ENCODE results near the gene USP44. TPM values are rescaled to one million over a fixed set of nuclear protein-coding genes. Genes with fewer than 3 reads are reported as not detected.

The USP44 gene
- total and polyA plus RNA-seq, 2 of the 8 experiments (the other 6 are each of a cell fraction or from before 2014, with no cell fraction given), result 129 to 197 TPM

GRCh38 chr12:95473884-95474659, 77.2 kb downstream of the USP44 start, which contains the start of gene METAP2:
Gene METAP2, plus strand, starts transcription at chr12:95474152. Its CDS starts 28 bp downstream, at chr12:95474180.
- Histone ChIP-seq H3K9me3 (ENCODE audit: insufficient read depth in 2 of 2, low read depth in 1 of 2, low read length in 1 of 2) (no peaks in the 10 kb centered on the region), H3K56ac (replicated peaks; ENCODE audit: insufficient read length, low read depth, low read length) (peak within 1 kb of the TSS; percentile 74), H2AK5ac (ENCODE audit: low read depth, low read length) (peak within 1 kb of the TSS; percentile 77), H4K5ac (ENCODE audit: insufficient read length, low read depth, low read length) (peak within 1 kb of the TSS; percentile 60), H3K27ac (ENCODE audit: low read depth, low read length) (peak within 1 kb of the TSS; percentile 67), H3K4me2 (ENCODE audit: insufficient read depth in 1 of 2, low read depth in 2 of 2, low read length in 2 of 2) (peak within 1 kb of the TSS; percentile 86 to 99), H3K23me2 (ENCODE audit: low read depth, low read length) (peaks cover 8% of the 10 kb centered on the region), H2BK20ac (ENCODE audit: low read length) (no peak within 1 kb of the TSS), H3K9ac (replicated peaks in 1 of 4; ENCODE audit: extremely low read depth in 1 of 4, low read depth in 3 of 4, low read length in 3 of 4) (peak within 1 kb of the TSS; percentile 83 to 98 (median 92)), H3K79me2 (ENCODE audit: control insufficient read depth in 1 of 2, insufficient read depth in 2 of 2, low read length in 2 of 2) (peaks cover 18 to 50% of the 10 kb centered on the region in 2 experiments), H4K91ac (replicated peaks; ENCODE audit: insufficient read length, low read length) (peak within 1 kb of the TSS; percentile 90), H3K23ac (ENCODE audit: insufficient read length) (peak within 1 kb of the TSS; percentile 92), H3K4me1 (replicated peaks in 1 of 4; ENCODE audit: control insufficient read depth in 3 of 4, insufficient read depth in 4 of 4, low read length in 3 of 4) (no peaks in the 10 kb centered on the region), H3K18ac (ENCODE audit: extremely low read depth, low read length) (peak within 1 kb of the TSS; percentile 91), H3K4ac (replicated peaks; ENCODE audit: insufficient read length, low read depth, low read length) (peak within 1 kb of the TSS; percentile 40), H4K20me1 (replicated peaks in 1 of 2; ENCODE audit: control insufficient read depth in 1 of 2, insufficient read depth in 2 of 2, low read length in 2 of 2) (peaks cover 0 to under 1% of the 10 kb centered on the region in 2 experiments), H2BK15ac (ENCODE audit: low read length) (no peak within 1 kb of the TSS), H3K27me3 (replicated peaks in 1 of 4; ENCODE audit: control insufficient read depth in 3 of 4, extremely low read depth in 1 of 4, insufficient read depth in 3 of 4, low read length in 3 of 4) (no peaks in the 10 kb centered on the region), H4K8ac (ENCODE audit: extremely low read depth, insufficient read depth, low read length) (peak within 1 kb of the TSS; percentile 92), H3K36me3 (ENCODE audit: control insufficient read depth in 2 of 4, insufficient read depth in 4 of 4, low read length in 3 of 4) (peaks cover 9 to 29% (median 14%) of the 10 kb centered on the region in 4 experiments; a peak in 6 of 8 replicates), H3K79me1 (ENCODE audit: low read depth, low read length) (peaks cover 5% of the 10 kb centered on the region; the same call in 1 of the 2 replicates), H3K4me3 (ENCODE audit: extremely low read depth in 1 of 4, insufficient read depth in 2 of 4, low read depth in 3 of 4, low read length in 4 of 4) (peak within 1 kb of the TSS; percentile 90 to 98 (median 98)), H2AFZ (ENCODE audit: low read length) (peak within 1 kb of the TSS; percentile 98), H3K14ac (ENCODE audit: insufficient read length) (peak within 1 kb of the TSS; percentile 87), H2BK5ac (ENCODE audit: low read depth, low read length) (peak within 1 kb of the TSS; percentile 75), H2BK120ac (replicated peaks; ENCODE audit: low read depth, low read length) (peak within 1 kb of the TSS; percentile 3), H2BK12ac (ENCODE audit: low read depth, low read length) (no peak within 1 kb of the TSS; the same call in none of the 2 replicates)
- CTCF ChIA-PET (ENCODE audit: partially characterized antibody), result interaction anchor here (0.7 to 1.4 kb wide), 4 partner anchors 18 to 401 kb away, joined by 3 to 4 read pairs (median 4); partner anchors contain the start of gene NR2C1
- 2% methylated on average over 43 of the region's 49 CpGs; no CpG with 5 or more reads in 1 of the 2 experiments for WGBS, 2 experiments (ENCODE audit: extremely low coverage in 1 of 2, insufficient coverage in 1 of 2, insufficient read length in 1 of 2, insufficient replicate concordance in 2 of 2, low coverage in 1 of 2, low lambda C conversion rate in 2 of 2, missing lambda C conversion rate in 1 of 2)
- POLR2A ChIA-PET (ENCODE audit: partially characterized antibody), result interaction anchor here (0.6 to 2.5 kb wide), 27 partner anchors 9 to 471 kb away, joined by 3 to 9 read pairs (median 5); partner anchors contain the start of genes NDUFA12, NR2C1 and USP44
- FAIRE-seq, result no peak
- peak; percentile 87 to 93 for DNase-seq (ENCODE audit: low read depth in 1 of 2, low spot score in 2 of 2)
- TF ChIP-seq RAD21 (IDR thresholded peaks at IDR 0.05 in 1 of 2, conservative IDR thresholded peaks at IDR 0.05 in 1 of 2; ENCODE audit: low read depth in 2 of 2, low read length in 2 of 2), result peak in 1 of 2 experiments; percentile 8; a peak in 1 of 4 replicates
- TF ChIP-seq TCF12 (IDR thresholded peaks at IDR 0.05; ENCODE audit: low read depth, low read length), result no peak
- TF ChIP-seq SP2 (IDR thresholded peaks at IDR 0.05; ENCODE audit: low read length), result peak; percentile 77
- peak; percentile 69; the same call in 1 of the 2 replicates for TF ChIP-seq SP4 (IDR thresholded peaks at IDR 0.05; ENCODE audit: low read length)
- TF ChIP-seq PHF8 (conservative IDR thresholded peaks at IDR 0.05; ENCODE audit: low read depth, low read length), result peak; percentile 89
- no peak for TF ChIP-seq NANOG (IDR thresholded peaks at IDR 0.05; ENCODE audit: insufficient read depth, low read depth, low read length, poor library complexity, severe bottlenecking)
- TF ChIP-seq JUND (IDR thresholded peaks at IDR 0.05; ENCODE audit: low read length), result no peak
- TF ChIP-seq CHD1 (IDR thresholded peaks at IDR 0.05; ENCODE audit: low read depth, low read length), result no peak
- peak; percentile 23; the same call in 1 of the 2 replicates for TF ChIP-seq ATF2 (IDR thresholded peaks at IDR 0.05; ENCODE audit: low read length)
